ENCODE measurements around the gene OAT. TPM values are rescaled to one million over a fixed set of nuclear protein-coding genes. Genes with fewer than 3 reads are reported as not detected.

OAT gene
- total and polyA plus RNA-seq, 7 donors: 9.5 to 64.5 (median 30.7) TPM

GRCh38 chr10:124367414-124367813 is 51.3 kb downstream of the OAT start:
- Histone ChIP-seq H3K9me3 (no peaks in the 10 kb centered on the region), H3K27me3 (ENCODE audit: insufficient read depth in 3 of 3, low read length in 2 of 3) (peaks cover 0 to 3% (median 0%) of the 10 kb centered on the region in 3 donors), H3K4me1 (no peaks in the 10 kb centered on the region), H3K27ac (no peak overlapping the region), H3K36me3 (ENCODE audit: insufficient read depth in 1 of 2, low read depth in 1 of 2) (no peaks in the 10 kb centered on the region), H3K4me3 (no peak overlapping the region)
- TF ChIP-seq CTCF (IDR thresholded peaks at IDR 0.05): no peak
- intact Hi-C loops (cut with DNase I): no loop called here
- DNase-seq (no peak), ATAC-seq (no peak)
- WGBS, 3 donors: 97 to 100% (median 98%) methylated on average over 4 of the region's 4 CpGs

DNA sequence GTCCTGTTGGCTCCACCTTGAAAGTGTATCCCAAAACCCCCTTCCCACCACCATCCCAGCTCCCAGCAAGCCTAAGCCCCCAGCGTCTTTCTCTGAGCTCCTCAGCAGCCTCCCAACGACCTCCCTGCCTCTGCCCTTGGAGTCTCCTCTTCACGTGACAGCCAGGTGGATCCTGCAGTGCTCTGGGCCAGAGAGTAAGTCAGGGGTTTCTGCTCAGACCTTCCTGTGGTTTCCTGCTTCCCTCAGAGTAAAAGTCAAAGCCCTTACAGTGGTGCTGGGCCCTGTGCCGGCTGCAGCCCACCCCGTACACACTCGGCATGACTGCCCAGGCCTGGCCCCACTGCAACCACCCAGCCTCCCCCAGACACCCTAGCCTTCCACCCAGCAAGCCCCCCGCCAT is 51.9 kb downstream of the OAT start:
- Histone ChIP-seq H3K27ac (no peak overlapping the region), H3K4me1 (no peaks in the 10 kb centered on the region), H3K9me3 (no peaks in the 10 kb centered on the region), H3K27me3 (ENCODE audit: insufficient read depth in 3 of 3, low read length in 2 of 3) (peaks cover 0 to 3% (median 0%) of the 10 kb centered on the region in 3 donors), H3K4me3 (no peak overlapping the region), H3K36me3 (ENCODE audit: insufficient read depth in 1 of 2, low read depth in 1 of 2) (no peaks in the 10 kb centered on the region)
- DNase-seq (no peak), ATAC-seq (no peak)
- intact Hi-C loops (cut with DNase I): no loop called here
- WGBS, 3 donors: 72 to 79% (median 75%) methylated on average over 7 of the region's 7 CpGs
- no peak for TF ChIP-seq CTCF (IDR thresholded peaks at IDR 0.05)

DNA sequence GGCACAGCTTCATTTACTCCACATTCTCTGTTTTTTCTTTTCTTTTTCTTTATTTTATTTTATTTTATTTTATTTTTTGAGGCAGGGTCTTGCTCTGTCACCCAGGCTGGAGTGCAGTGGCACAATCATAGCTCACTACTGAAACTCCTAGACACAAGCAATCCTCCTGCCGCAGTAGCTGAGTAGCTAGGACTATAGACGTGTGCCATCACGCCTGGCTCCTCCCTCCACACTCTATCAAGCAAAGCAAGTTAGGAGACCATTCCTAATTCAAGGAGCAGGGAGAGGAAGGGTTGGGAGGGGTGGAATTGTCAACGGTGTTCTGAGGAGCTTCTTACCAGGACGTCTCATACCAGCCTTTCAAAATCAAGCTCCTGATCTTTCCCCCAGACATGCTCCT is 52.4 kb downstream of the OAT start:
- 75 to 84% (median 83%) methylated on average over 5 of the region's 5 CpGs for WGBS, 3 donors
- peaks cover 0 to 3% (median 0%) of the 10 kb centered on the region in 3 donors for H3K27me3 ChIP-seq (ENCODE audit: insufficient read depth in 3 of 3, low read length in 2 of 3)
- DNase-seq (no peak), ATAC-seq (no peak)
- H3K9me3 ChIP-seq: no peaks in the 10 kb centered on the region
- intact Hi-C loops (cut with DNase I): no loop called here
- H3K4me3 ChIP-seq: no peak overlapping the region
- H3K4me1 ChIP-seq: no peaks in the 10 kb centered on the region
- no peak overlapping the region for H3K27ac ChIP-seq
- TF ChIP-seq CTCF (IDR thresholded peaks at IDR 0.05): no peak
- H3K36me3 ChIP-seq (ENCODE audit: insufficient read depth in 1 of 2, low read depth in 1 of 2): no peaks in the 10 kb centered on the region

- DNase-seq (no peak), ATAC-seq (no peak)
- H3K36me3 ChIP-seq (ENCODE audit: insufficient read depth in 1 of 2, low read depth in 1 of 2): no peaks in the 10 kb centered on the region
- no peak overlapping the region for H3K4me3 ChIP-seq
- H3K27ac ChIP-seq: no peak overlapping the region
- H3K27me3 ChIP-seq (ENCODE audit: insufficient read depth in 3 of 3, low read length in 2 of 3): no peaks in the 10 kb centered on the region
- no peaks in the 10 kb centered on the region for H3K4me1 ChIP-seq
- TF ChIP-seq CTCF (IDR thresholded peaks at IDR 0.05): no peak
- intact Hi-C loops (cut with DNase I): no loop called here
- no peaks in the 10 kb centered on the region for H3K9me3 ChIP-seq
- 86 to 91% (median 89%) methylated on average over 5 of the region's 5 CpGs for WGBS, 3 donors
Observed at GRCh38 chr10:124364674-124365073, 54.0 kb downstream of the OAT start.

- Histone ChIP-seq H3K27me3 (ENCODE audit: insufficient read depth in 3 of 3, low read length in 2 of 3) (peaks cover 0 to 2% (median 0%) of the 10 kb centered on the region in 3 donors), H3K4me1 (no peaks in the 10 kb centered on the region), H3K4me3 (no peak overlapping the region), H3K27ac (no peak overlapping the region), H3K36me3 (ENCODE audit: insufficient read depth in 1 of 2, low read depth in 1 of 2) (no peaks in the 10 kb centered on the region), H3K9me3 (peaks cover 5% of the 10 kb centered on the region)
- 73 to 85% (median 81%) methylated on average over 10 of the region's 10 CpGs for WGBS, 3 donors
- no peak for DNase-seq
- TF ChIP-seq CTCF (IDR thresholded peaks at IDR 0.05): no peak
- intact Hi-C loops (cut with DNase I): no loop called here
- ATAC-seq: no peak
Observed at GRCh38 chr10:124362568-124362967, 56.2 kb downstream of the OAT start.
